SIG-M5 (cell line): ENCODE measurements around the gene ANKRD36C.
"Not testable (repeated sequence)": the region's sequence is repeated elsewhere in the genome, so short reads cannot be mapped to it uniquely, and the experiment has no call there.

Source experiments
- DNase-seq: peaks from one replicate; lab custom pipeline; 2025; lab: John Stamatoyannopoulos, UW

The ANKRD36C gene

DNA sequence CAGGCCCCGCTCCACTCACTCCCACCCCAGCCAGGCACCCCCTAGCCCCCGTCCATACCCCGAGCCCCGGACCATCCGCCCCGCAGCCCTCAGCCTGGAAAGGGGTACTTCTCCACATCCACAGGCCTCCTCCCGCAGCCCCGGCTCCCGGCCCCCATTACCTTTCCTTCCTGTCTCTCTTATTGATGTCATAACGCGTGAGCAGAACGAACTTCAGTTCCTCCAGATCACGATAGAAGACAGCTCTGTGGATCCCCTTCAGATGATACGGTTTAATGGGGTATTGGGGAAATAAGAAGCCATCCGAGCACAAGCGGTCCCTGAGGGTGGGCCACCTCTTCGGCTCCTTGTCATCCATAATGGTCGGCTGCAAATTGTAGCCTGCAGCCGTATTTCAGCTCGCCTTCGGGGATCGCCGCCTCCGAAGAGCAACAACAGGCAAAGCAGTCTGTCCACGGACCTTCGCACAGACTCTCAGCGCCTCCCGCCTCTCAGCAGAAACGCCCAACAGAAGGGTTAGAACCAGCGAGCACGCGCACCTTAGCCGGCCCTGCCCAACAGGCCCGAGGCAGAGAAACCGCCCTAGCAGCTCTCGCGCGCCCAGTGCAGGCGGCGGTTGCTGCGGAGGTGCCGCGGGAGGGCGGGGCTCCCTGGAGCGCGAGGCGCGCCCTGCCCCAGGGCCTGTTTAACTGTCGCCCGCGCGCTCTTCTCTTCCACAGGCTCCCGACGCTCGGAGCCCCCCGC lies at the start of gene ANKRD36C:
Gene ANKRD36C (minus strand): TSS at position 474 of the 744 bp plus-strand sequence. CDS start 116 bp downstream, at position 358.
- not testable (repeated sequence) for DNase-seq

- DNase-seq: not testable (repeated sequence)
These were observed 43.9 kb upstream of the ANKRD36C start for GRCh38 chr2:96035554-96035953.

DNA sequence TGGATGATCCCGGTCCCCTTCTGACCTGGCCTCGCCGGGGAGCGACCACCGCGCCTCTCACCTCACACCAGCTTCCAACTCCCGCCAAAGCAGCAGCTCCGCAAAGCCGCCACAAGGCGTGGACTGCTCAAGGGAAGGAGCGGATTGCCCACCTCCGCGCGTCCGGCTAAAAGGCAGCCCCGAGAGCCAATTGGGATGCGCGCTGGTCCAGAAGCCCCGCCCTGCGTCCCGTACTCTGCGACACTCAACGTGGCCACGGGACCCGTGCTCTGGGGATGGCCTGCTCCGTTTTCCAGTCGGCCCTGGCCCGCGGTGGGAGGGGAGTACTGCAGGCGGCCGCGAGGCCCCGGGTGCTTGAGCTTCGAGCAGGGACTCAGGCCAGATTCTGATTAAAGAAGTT lies 43.2 kb upstream of the ANKRD36C start, which contains the start of gene GPAT2:
Gene GPAT2 (minus strand): TSS at position 125 of the 400 bp plus-strand sequence. CDS start 2,557 bp downstream, outside the sequence.
- not testable (repeated sequence) for DNase-seq

DNA sequence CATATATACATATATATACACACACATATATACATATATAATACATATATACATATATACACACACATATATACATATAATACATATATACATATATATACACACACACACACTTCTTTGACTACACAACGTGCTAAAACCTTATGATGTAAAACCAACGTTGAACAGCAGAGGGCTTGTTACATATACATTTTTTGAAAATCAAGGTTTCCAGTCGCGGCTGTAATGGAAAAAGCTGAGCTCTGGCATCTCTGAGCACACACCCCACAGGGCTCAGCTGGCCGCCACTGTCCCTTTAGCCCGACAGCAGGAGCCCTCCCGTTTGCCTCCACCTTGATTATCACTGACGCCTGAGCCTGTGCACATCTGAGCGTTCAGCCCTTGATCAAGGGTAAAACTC lies 42.4 kb upstream of the ANKRD36C start:
- not testable (repeated sequence) for DNase-seq

DNA sequence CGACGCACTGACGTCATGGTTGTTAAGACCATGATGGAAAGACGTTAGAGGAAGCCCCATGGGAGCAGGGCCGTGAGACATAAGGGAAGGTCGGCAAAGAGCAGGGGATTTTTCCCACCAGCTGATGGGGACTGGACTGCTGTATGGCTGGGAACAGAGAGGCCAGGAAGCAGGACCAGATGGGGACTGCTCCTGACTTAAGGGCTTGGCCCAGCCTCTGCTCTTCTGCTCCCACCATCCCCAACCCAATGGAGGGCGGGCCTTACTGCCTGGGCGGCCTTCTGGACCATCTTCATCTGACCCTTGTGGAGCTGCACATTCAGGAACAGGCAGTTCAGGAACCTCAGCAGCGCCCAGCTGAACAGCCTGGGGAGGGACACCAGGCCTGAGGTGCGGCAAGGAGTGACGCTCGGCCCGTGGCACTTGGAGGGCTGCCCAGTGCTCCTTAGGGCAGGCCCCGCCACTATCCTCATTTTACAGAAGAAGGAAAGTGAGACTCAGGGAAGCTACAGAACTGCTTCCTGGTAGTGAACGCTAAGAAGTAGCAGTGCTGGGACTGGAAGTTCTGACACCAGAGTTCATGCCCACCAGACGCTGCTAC lies 36.2 kb upstream of the ANKRD36C start:
- not testable (repeated sequence) for DNase-seq

- not testable (repeated sequence) for DNase-seq
These were observed 34.1 kb upstream of the ANKRD36C start for GRCh38 chr2:96025755-96026154.

GRCh38 chr2:96025194-96025492 lies 33.5 kb upstream of the ANKRD36C start:
- no peak for DNase-seq

DNA sequence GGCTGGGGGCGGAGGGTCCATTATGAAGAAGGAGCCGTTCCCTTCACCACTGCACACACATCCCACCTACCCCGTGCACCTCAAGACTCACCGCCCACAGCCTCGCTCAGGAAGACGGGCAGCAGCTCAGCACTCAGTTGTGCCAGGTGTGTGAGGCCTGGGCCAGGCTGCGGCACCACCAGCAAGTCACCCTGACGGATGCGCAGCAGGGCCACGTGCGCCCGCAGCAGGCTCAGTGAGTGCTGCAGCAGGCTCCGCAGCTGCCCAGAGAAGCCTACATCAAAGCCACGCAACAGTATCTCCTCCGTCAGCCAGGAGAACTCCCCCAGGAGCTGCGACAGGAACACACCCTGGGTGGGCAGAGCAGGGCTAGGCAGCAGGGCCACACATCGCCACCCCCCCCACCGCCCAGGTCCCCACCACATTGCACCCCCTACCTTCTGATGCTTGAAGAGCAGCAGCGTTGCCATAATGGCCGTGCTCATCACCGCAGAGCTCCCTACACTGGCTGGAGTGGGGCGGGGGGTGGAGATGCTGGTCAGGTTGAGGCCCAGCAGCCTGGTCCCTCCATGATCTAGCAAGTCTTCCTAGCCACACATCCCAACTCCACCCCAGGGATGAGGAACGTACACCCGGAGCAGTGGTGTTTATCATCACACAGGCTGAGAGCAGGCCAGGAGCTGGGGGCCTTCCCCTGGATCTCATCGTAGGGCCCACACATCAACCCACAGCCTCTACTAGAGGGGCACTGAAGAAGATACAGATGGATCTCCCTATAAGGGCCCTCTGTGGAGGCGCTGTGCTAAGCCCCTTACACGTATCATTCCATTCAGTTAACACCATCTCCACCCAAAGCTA lies 32.9 kb upstream of the ANKRD36C start:
- no peak for DNase-seq

- DNase-seq: not testable (repeated sequence)
These were observed 32.1 kb upstream of the ANKRD36C start for GRCh38 chr2:96023701-96024100.

GRCh38 chr2:96022701-96023447 lies 31.2 kb upstream of the ANKRD36C start:
- not testable (repeated sequence) for DNase-seq

GRCh38 chr2:96022126-96022525 lies 30.5 kb upstream of the ANKRD36C start:
- not testable (repeated sequence) for DNase-seq

DNA sequence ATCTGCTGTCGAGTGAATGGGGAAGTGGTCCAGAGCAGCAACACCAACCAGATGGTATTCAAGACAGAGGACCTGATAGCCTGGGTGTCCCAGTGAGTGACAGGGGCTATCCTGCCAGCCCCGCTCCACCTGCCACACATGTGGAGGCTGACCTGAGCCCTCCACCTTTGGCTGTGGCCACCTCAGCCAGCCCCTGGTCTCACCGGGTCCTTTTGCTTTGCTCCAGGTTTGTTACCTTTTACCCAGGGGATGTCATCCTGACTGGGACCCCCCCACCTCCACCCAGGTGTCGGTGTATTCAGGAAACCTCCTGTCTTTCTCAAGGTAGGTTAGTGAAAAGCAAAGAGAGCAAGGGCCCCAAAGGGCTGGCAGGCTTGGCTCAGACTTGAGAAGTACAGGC lies 29.5 kb upstream of the ANKRD36C start:
- DNase-seq: not testable (repeated sequence)

DNA sequence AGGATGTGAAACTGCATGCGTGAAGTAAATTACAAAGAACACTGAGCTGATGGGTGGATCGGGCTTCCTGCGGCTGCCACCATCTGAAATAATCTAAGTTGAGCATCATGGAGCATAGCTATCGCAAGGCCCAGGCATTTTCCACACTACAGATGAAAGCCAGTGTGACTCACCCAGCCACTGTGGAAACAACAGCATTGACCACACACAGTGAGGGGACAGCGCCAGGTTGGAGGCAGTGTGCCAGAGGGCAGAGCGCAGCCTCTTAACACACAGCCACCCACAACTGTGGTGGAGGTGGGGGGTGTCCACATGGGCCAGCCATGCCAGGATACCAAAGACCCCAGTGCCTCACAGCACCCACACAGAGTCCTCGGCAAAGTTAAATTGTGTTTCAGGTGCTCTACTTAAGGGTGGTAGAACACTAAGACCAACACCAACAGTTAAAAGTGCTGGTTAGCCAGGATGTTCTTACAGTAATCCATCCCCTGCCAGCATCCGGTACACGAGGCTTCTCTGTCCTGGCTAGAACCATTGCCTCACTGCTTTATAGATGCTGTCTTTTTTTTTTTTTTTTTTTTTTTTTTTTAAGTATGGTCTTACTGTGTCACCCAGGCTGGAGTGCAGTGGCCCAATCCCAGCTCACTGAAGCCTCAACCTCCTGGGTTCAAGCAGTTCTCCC lies 28.4 kb upstream of the ANKRD36C start:
- not testable (repeated sequence) for DNase-seq

DNA sequence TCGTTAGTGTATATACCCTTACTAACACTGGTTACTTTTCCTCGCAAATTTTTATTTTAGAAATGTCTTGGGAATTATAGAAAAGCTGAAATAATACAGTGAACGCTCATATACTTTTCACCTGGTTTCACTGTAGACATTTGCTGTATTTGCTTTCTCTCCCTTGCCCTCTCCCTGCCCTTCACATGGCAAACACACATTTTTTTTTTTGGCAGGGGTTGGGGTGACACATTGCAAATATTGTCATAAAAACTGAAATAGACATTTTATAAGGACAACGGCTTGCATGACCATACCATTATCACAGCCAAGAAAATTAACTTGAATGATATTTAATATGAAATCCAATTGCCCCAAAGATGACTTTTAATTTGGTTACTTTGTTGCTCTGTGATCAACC lies 24.7 kb upstream of the ANKRD36C start:
- DNase-seq: not testable (repeated sequence)

DNA sequence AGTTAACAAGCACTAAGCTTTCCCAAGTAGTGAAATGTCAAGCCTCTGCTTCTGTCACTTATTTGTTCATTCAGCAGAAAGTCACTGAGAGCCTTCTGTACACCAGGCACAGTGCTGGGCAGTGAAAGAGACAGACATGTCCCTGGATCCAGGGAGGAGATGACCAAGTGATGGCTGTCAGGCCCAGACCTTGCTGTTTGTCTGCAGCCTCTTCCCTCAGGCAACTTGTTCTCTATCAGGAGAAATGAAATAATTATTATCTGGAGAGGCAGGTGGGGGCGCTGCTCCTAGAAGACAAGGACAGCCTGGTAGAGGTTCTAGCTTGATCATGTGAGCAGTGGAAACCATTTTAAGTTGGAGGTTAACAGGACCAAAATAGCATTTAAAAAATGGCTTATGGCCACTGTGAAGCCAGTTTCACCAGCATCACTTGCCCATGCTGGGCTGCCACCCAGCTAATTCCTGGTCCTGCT lies 21.2 kb upstream of the ANKRD36C start:
- DNase-seq: not testable (repeated sequence)

- not testable (repeated sequence) for DNase-seq
These were observed 20.6 kb upstream of the ANKRD36C start for GRCh38 chr2:96012086-96012791.

DNA sequence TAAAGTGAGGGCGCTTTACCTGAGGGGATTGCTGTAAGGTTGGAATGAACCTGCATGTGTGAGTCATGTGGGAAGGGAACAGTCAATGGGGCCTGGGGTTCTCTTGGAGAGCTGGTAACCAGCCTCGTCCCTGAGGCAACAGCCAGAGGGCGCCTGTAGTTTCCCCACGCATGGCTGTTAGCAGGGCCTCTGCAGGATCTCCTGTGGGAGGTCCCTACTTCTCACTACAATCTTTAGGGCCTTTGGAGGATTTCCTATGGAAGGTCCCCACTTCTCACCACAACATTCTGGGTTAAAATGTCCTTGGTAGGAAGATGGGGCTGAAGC lies 19.5 kb upstream of the ANKRD36C start:
- not testable (repeated sequence) for DNase-seq

- DNase-seq: not testable (repeated sequence)
These were observed 18.9 kb upstream of the ANKRD36C start for GRCh38 chr2:96010320-96011128.

GRCh38 chr2:96009833-96010232 lies 18.2 kb upstream of the ANKRD36C start:
- DNase-seq: not testable (repeated sequence)

DNA sequence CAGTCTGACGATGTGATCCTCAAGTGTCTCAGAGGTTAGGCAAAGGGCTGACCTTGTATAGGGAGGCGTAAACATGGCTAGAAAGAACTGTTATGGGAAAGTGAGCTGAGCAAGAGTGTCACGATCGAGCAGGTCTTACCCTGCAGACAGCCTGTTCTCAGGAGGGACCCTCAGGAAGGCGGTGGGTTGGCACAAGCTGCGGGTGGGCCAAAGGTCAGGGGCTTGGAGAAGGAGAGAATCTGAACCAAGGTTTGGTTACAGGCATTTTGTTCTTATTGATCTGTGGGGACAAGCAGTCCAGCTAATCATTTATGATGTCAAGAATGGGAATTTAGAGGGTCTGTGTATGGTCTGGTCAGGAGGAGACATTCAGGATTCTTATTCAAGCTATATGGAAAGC lies 16.4 kb upstream of the ANKRD36C start:
- DNase-seq: not testable (repeated sequence)
